ENCODE results near the gene LDLRAD2.

DNA sequence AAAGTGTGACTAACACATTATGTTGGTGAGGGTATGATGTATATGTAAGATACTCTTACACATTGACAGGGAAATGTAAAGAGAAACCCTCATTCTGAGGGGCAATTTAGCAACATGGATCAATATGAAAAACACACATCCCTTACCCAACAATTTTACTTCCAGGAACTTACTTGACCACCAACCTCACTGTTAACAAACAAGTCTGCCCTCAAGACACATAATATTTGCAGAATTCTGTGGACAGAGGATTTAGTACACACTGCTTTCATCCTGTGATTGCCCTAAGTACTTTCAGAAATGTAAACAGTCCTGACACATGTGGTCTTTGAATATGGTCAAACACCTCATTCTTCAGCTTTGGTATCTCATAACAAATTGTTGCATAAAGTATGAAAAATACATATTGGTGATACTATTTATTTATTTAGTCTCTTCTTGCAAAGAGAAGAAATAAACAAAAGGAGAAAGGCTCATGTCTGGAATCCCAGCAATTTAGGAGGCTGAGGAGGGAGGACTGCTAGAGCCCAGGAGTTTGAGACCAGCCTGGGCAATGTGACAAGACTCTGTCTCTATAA lies 36.0 kb upstream of the LDLRAD2 start:
- TF ChIP-seq LEF1 (IDR thresholded peaks at IDR 0.05; ENCODE audit: borderline replicate concordance): no peak
- TF ChIP-seq SUZ12 (IDR thresholded peaks at IDR 0.05): no peak
- TF ChIP-seq FOXM1 (IDR thresholded peaks at IDR 0.05; ENCODE audit: borderline replicate concordance): no peak
